HUES64 (cell line): Measurements from ENCODE around the gene TLCD3A.

Experiments used
- H3K27ac ChIP-seq: 2 replicates; pipeline ENCODE4 v1.7.0; 2013; ENCODE audit warnings: low read depth, low read length, inconsistent platforms
- H3K27me3 ChIP-seq: 2 replicates; pipeline ENCODE4 v1.6.1; 2013; ENCODE audit warnings: mild to moderate bottlenecking, low read length; ENCODE audit not compliant: insufficient read depth
- H3K36me3 ChIP-seq: 2 replicates; pipeline ENCODE4 v1.6.1; 2013; ENCODE audit warnings: mild to moderate bottlenecking, low read length; ENCODE audit not compliant: insufficient read depth
- H3K4me1 ChIP-seq: 2 replicates; pipeline ENCODE4 v1.6.1; 2013; ENCODE audit warnings: mild to moderate bottlenecking, low read length, moderate library complexity; ENCODE audit not compliant: insufficient read depth
- H3K4me3 ChIP-seq: 2 replicates; pipeline ENCODE4 v1.5.1; 2013; ENCODE audit warnings: mild to moderate bottlenecking, low read length, moderate library complexity
- H3K9ac ChIP-seq: 2 replicates; pipeline ENCODE4 v1.6.1; 2013; ENCODE audit warnings: mild to moderate bottlenecking, low read depth, low read length
- H3K9me3 ChIP-seq: 2 replicates; pipeline ENCODE4 v1.6.1; 2013; ENCODE audit warnings: low read depth, low read length; ENCODE audit not compliant: insufficient read depth
- WGBS: fragments of 150-250, 120-280 bp; methylation state at CpG from one replicate; pipeline ENCODE4 v1.1.7; 2013; ENCODE audit warnings: missing lambda C conversion rate; 5-methylcytosine and 5-hydroxymethylcytosine counted together

TLCD3A gene

GRCh38 chr17:718075-718474 lies 14.3 kb upstream of the TLCD3A start:
- no peaks in the 10 kb centered on the region for H3K4me1 ChIP-seq
- WGBS: 94% methylated on average over 4 of the region's 5 CpGs
- H3K9me3 ChIP-seq: no peaks in the 10 kb centered on the region
- H3K27ac ChIP-seq: no peak overlapping the region
- H3K9ac ChIP-seq: no peak overlapping the region
- H3K4me3 ChIP-seq: no peak overlapping the region
- no peaks in the 10 kb centered on the region for H3K27me3 ChIP-seq
- H3K36me3 ChIP-seq: no peaks in the 10 kb centered on the region

GRCh38 chr17:720706-721539 lies 11.5 kb upstream of the TLCD3A start:
- WGBS: 82% methylated on average over 13 of the region's 13 CpGs
- no peaks in the 10 kb centered on the region for H3K9me3 ChIP-seq
- H3K27ac ChIP-seq: no peak overlapping the region
- H3K36me3 ChIP-seq: no peaks in the 10 kb centered on the region
- no peak overlapping the region for H3K4me3 ChIP-seq
- H3K9ac ChIP-seq: no peak overlapping the region
- H3K4me1 ChIP-seq: peaks cover 5% of the 10 kb centered on the region; the same call in 1 of the 2 replicates
- no peaks in the 10 kb centered on the region for H3K27me3 ChIP-seq

DNA sequence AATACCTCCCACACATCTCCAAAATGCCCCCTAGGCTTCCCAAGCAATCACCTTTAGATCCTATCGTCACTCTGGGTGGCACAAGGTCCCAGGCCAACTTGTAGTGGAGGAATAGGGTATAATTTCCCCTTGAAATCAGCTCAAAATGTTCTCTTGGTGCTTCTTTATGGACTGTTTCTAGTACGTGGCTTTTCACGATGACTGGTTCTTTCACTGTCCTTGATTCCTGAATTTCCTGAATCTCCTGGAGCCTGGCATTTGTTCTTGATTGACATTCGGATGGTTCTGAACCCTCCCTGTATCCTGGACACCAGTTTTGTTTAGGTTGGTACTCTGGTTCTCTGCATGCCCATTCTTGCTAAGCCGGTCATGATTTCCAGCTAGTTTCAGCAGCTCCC lies 10.9 kb upstream of the TLCD3A start:
- H3K4me1 ChIP-seq: peaks cover 11% of the 10 kb centered on the region; the same call in 1 of the 2 replicates
- H3K27me3 ChIP-seq: no peaks in the 10 kb centered on the region
- H3K9me3 ChIP-seq: no peaks in the 10 kb centered on the region
- H3K4me3 ChIP-seq: no peak overlapping the region
- 75% methylated on average over 5 of the region's 5 CpGs for WGBS
- H3K36me3 ChIP-seq: no peaks in the 10 kb centered on the region
- H3K27ac ChIP-seq: no peak overlapping the region
- no peak overlapping the region for H3K9ac ChIP-seq

DNA sequence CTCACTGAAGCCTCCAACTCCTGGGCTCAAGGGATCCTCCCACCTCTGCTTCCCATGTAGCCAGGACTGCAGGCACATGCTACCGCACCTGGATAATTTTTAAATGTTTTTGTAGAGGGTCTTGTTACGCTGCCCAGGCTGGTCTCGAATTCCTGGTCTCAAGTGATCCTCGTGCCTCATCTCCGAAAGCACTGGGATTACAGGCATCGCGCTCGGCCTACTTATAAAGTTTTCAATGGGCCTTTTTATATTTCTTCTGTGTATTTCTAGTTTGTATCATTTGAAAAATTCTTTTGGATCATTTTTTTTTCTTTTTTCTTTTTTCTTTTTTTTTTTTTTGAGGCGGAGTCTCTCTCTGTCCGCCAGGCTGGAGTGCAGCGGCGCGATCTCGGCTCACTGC lies 7.3 kb upstream of the TLCD3A start:
- Histone ChIP-seq H3K9me3 (no peaks in the 10 kb centered on the region), H3K36me3 (no peaks in the 10 kb centered on the region), H3K9ac (no peak overlapping the region), H3K27me3 (no peaks in the 10 kb centered on the region), H3K27ac (no peak overlapping the region), H3K4me1 (peaks cover 13% of the 10 kb centered on the region; the same call in 1 of the 2 replicates), H3K4me3 (no peak overlapping the region)
- WGBS: 97% methylated on average over 14 of the region's 14 CpGs

- no peaks in the 10 kb centered on the region for H3K9me3 ChIP-seq
- H3K27me3 ChIP-seq: no peaks in the 10 kb centered on the region
- H3K27ac ChIP-seq: no peak overlapping the region
- 62% methylated on average over 12 of the region's 12 CpGs for WGBS
- H3K9ac ChIP-seq: no peak overlapping the region
- no peaks in the 10 kb centered on the region for H3K36me3 ChIP-seq
- peaks cover 13% of the 10 kb centered on the region; the same call in 1 of the 2 replicates for H3K4me1 ChIP-seq
- no peak overlapping the region for H3K4me3 ChIP-seq
Measured at GRCh38 chr17:725746-726145, 6.7 kb upstream of the TLCD3A start.

GRCh38 chr17:726271-726919 lies 6.0 kb upstream of the TLCD3A start:
- peaks cover 13% of the 10 kb centered on the region; the same call in 1 of the 2 replicates for H3K4me1 ChIP-seq
- 0 out of 2 replicates have a peak, but pooled peaks cover 3% of the 10 kb centered on the region for H3K27me3 ChIP-seq
- H3K9ac ChIP-seq: no peak overlapping the region
- no peaks in the 10 kb centered on the region for H3K9me3 ChIP-seq
- H3K36me3 ChIP-seq: no peaks in the 10 kb centered on the region
- 28% methylated on average over 20 of the region's 20 CpGs for WGBS
- peak overlapping the region; percentile 3; the same call in 1 of the 2 replicates for H3K27ac ChIP-seq
- H3K4me3 ChIP-seq: no peak overlapping the region

GRCh38 chr17:728911-729310 lies 3.5 kb upstream of the TLCD3A start:
- Histone ChIP-seq H3K9me3 (no peaks in the 10 kb centered on the region), H3K27me3 (peaks cover 3% of the 10 kb centered on the region; the same call in 1 of the 2 replicates), H3K9ac (no peak overlapping the region), H3K27ac (no peak overlapping the region), H3K4me1 (peaks cover 19% of the 10 kb centered on the region; the same call in 1 of the 2 replicates), H3K36me3 (peaks cover 2% of the 10 kb centered on the region; the same call in 1 of the 2 replicates), H3K4me3 (no peak overlapping the region)
- 96% methylated on average over 5 of the region's 5 CpGs for WGBS

GRCh38 chr17:731644-732066 lies 741 bp upstream of the TLCD3A start:
- peaks cover 24% of the 10 kb centered on the region for H3K36me3 ChIP-seq
- peak overlapping the region; percentile 74 for H3K4me3 ChIP-seq
- 0 out of 2 replicates have a peak, but pooled peaks cover 8% of the 10 kb centered on the region for H3K4me1 ChIP-seq
- H3K27me3 ChIP-seq: peaks cover 3% of the 10 kb centered on the region; the same call in 1 of the 2 replicates
- 22% methylated on average over 26 of the region's 26 CpGs for WGBS
- peak overlapping the region; percentile 73 for H3K9ac ChIP-seq
- H3K9me3 ChIP-seq: no peaks in the 10 kb centered on the region
- peak overlapping the region; percentile 41; the same call in 1 of the 2 replicates for H3K27ac ChIP-seq

GRCh38 chr17:732902-733720 lies 715 bp downstream of the TLCD3A start:
- 10% methylated on average over 57 of the region's 57 CpGs for WGBS
- Histone ChIP-seq H3K9ac (peak overlapping the region; percentile 92), H3K4me3 (peak overlapping the region; percentile 74), H3K27ac (peak overlapping the region; percentile 41; the same call in 1 of the 2 replicates), H3K4me1 (0 out of 2 replicates have a peak, but pooled peaks cover 7% of the 10 kb centered on the region), H3K9me3 (no peaks in the 10 kb centered on the region), H3K36me3 (peaks cover 33% of the 10 kb centered on the region), H3K27me3 (peaks cover 3% of the 10 kb centered on the region; the same call in 1 of the 2 replicates)

DNA sequence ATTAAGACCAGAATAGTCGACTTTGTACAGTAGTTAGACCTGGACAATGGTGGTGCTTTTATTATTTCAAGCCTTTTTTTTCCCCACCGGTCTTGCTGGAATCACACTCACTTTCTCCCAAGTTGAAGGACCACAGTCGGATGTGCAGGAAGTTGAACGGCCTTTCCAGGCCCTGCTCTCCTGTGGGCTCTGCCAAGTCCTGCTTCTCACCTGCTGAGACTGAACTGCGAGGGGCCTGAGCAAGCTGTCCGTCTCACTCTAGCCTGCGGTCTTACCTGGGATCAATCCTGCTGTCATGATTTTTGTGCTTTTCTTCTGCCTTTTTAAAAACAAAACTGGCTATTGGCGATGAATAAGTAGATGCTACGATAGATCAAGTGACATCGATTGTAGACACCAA lies 1.3 kb downstream of the TLCD3A start:
- no peak overlapping the region for H3K27ac ChIP-seq
- 88% methylated on average over 10 of the region's 10 CpGs for WGBS
- H3K4me1 ChIP-seq: 0 out of 2 replicates have a peak, but pooled peaks cover 7% of the 10 kb centered on the region
- peak overlapping the region; percentile 74 for H3K4me3 ChIP-seq
- peaks cover 3% of the 10 kb centered on the region; the same call in 1 of the 2 replicates for H3K27me3 ChIP-seq
- no peaks in the 10 kb centered on the region for H3K9me3 ChIP-seq
- peak overlapping the region; percentile 92; the same call in 1 of the 2 replicates for H3K9ac ChIP-seq
- peaks cover 39% of the 10 kb centered on the region for H3K36me3 ChIP-seq
